Nephron progenitor cell (in vitro differentiated cells): ENCODE data around the gene SHISA9.

Experiments used
- DNase-seq: peaks from one replicate; pipeline ENCODE4 v3.0.0; 2021
- H3K27ac Mint-ChIP-seq: 2 replicates; pipeline ENCODE4 v1.8.0; 2021; ENCODE audit warnings: mild to moderate bottlenecking, moderate library complexity, mixed read lengths
- H3K27me3 Mint-ChIP-seq: 2 replicates; pipeline ENCODE4 v1.8.0; 2021; ENCODE audit warnings: mild to moderate bottlenecking, low read depth, mixed read lengths; ENCODE audit not compliant: poor library complexity
- H3K36me3 Mint-ChIP-seq: 2 replicates; pipeline ENCODE4 v1.8.0; 2021; ENCODE audit warnings: low read depth, mixed read lengths
- H3K4me1 Mint-ChIP-seq: 2 replicates; pipeline ENCODE4 v1.8.0; 2021; ENCODE audit warnings: mixed read lengths
- H3K4me3 Mint-ChIP-seq: 2 replicates; pipeline ENCODE4 v1.8.0; 2021; ENCODE audit warnings: mild to moderate bottlenecking, moderate library complexity, mixed read lengths
- H3K9me3 Mint-ChIP-seq: 2 replicates; pipeline ENCODE4 v1.8.0; 2021; ENCODE audit warnings: mild to moderate bottlenecking, moderate library complexity, mixed read lengths
- TF ChIP-seq, protein P1 (sequence below): fragments of 200-600 bp; sonication (generic); IDR thresholded peaks from 2 replicates; pipeline ENCODE4 v1.5.0; 2021; ENCODE audit warnings: antibody characterized with exemption

SHISA9 gene

DNA sequence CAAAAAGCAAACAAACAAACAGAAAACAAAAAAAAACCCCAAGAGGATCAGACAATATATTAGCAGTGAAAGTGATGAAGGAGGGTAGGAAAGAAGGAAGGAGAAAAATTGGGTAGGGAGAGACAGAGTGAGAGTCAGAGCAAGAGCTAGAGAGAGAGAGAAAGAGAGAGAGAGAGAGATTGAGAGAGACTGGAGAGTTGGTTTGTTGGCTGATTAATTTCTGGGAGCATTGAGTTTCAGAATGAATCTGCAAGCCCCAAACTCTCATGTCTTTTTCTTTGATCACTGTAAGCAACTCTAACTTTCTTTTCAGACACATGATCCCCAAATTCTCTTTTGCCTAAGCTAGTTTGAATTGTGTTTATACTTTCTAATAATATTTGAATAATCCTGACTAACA lies 388.1 kb downstream of the SHISA9 start:
- no peak for DNase-seq
- no peak overlapping the region for H3K27ac Mint-ChIP-seq
- no peaks in the 10 kb centered on the region for H3K4me1 Mint-ChIP-seq
- TF ChIP-seq, protein P1, sequence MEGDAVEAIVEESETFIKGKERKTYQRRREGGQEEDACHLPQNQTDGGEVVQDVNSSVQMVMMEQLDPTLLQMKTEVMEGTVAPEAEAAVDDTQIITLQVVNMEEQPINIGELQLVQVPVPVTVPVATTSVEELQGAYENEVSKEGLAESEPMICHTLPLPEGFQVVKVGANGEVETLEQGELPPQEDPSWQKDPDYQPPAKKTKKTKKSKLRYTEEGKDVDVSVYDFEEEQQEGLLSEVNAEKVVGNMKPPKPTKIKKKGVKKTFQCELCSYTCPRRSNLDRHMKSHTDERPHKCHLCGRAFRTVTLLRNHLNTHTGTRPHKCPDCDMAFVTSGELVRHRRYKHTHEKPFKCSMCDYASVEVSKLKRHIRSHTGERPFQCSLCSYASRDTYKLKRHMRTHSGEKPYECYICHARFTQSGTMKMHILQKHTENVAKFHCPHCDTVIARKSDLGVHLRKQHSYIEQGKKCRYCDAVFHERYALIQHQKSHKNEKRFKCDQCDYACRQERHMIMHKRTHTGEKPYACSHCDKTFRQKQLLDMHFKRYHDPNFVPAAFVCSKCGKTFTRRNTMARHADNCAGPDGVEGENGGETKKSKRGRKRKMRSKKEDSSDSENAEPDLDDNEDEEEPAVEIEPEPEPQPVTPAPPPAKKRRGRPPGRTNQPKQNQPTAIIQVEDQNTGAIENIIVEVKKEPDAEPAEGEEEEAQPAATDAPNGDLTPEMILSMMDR = no peak
- no peaks in the 10 kb centered on the region for H3K9me3 Mint-ChIP-seq
- H3K36me3 Mint-ChIP-seq = no peaks in the 10 kb centered on the region
- no peak overlapping the region for H3K4me3 Mint-ChIP-seq
- no peaks in the 10 kb centered on the region for H3K27me3 Mint-ChIP-seq
